ENCODE measurements around the gene NRXN3.
A peak's percentile ranks its signal among the peaks of the same experiment; 100 is the strongest.

The NRXN3 gene

GRCh38 chr14:78933948-78934524 is 763.9 kb downstream of the NRXN3 start:
- DNase-seq (ENCODE audit: low spot score), result peak; percentile 45
- in situ Hi-C loops (cut with MboI; ENCODE audit: low pct_unique_long_range_greater_than_20kb, low sequenced_read_pairs, unreplicated experiment), result no loop called here

GRCh38 chr14:78946949-78947348 is 776.8 kb downstream of the NRXN3 start:
- in situ Hi-C loops (cut with MboI; ENCODE audit: low pct_unique_long_range_greater_than_20kb, low sequenced_read_pairs, unreplicated experiment), result no loop called here
- TF ChIP-seq CTCF (IDR thresholded peaks at IDR 0.05; ENCODE audit: extremely low read depth, insufficient read depth, missing control alignments), result no peak
- no peak for DNase-seq (ENCODE audit: low spot score)

More at GRCh38 chr14:78933948-78934524, 763.9 kb downstream of the NRXN3 start:
- peak; percentile 55 for TF ChIP-seq CTCF (IDR thresholded peaks at IDR 0.05; ENCODE audit: extremely low read depth, insufficient read depth, missing control alignments)

- no peak for TF ChIP-seq CTCF (IDR thresholded peaks at IDR 0.05; ENCODE audit: extremely low read depth, insufficient read depth, missing control alignments)
- in situ Hi-C loops (cut with MboI; ENCODE audit: low pct_unique_long_range_greater_than_20kb, low sequenced_read_pairs, unreplicated experiment), result no loop called here
- DNase-seq (ENCODE audit: low spot score), result no peak
Measured at GRCh38 chr14:78947681-78948080, 777.5 kb downstream of the NRXN3 start.

- in situ Hi-C loops (cut with MboI; ENCODE audit: low pct_unique_long_range_greater_than_20kb, low sequenced_read_pairs, unreplicated experiment), result no loop called here
- no peak for DNase-seq (ENCODE audit: low spot score)
Measured at GRCh38 chr14:78950649-78951048, 780.5 kb downstream of the NRXN3 start.

GRCh38 chr14:78951602-78952001 is 781.4 kb downstream of the NRXN3 start:
- in situ Hi-C loops (cut with MboI; ENCODE audit: low pct_unique_long_range_greater_than_20kb, low sequenced_read_pairs, unreplicated experiment), result no loop called here
- no peak for TF ChIP-seq CTCF (IDR thresholded peaks at IDR 0.05; ENCODE audit: extremely low read depth, insufficient read depth, missing control alignments)
- DNase-seq (ENCODE audit: low spot score), result no peak

More at GRCh38 chr14:78950649-78951048, 780.5 kb downstream of the NRXN3 start:
- no peak for TF ChIP-seq CTCF (IDR thresholded peaks at IDR 0.05; ENCODE audit: extremely low read depth, insufficient read depth, missing control alignments)

GRCh38 chr14:78959674-78960264 is 789.6 kb downstream of the NRXN3 start:
- in situ Hi-C loops (cut with MboI; ENCODE audit: low pct_unique_long_range_greater_than_20kb, low sequenced_read_pairs, unreplicated experiment), result no loop called here
- TF ChIP-seq CTCF (IDR thresholded peaks at IDR 0.05; ENCODE audit: extremely low read depth, insufficient read depth, missing control alignments), result peak; percentile 88

More at GRCh38 chr14:78959674-78960264, 789.6 kb downstream of the NRXN3 start:
- DNase-seq (ENCODE audit: low spot score), result peak; percentile 53
